MM.1S (cell line): ENCODE measurements around the gene GK2.

ENCODE experiments used
- DNase-seq: peaks from one replicate; pipeline ENCODE4 v3.0.0-alpha.2; 2015
- H2AFZ ChIP-seq: fragments of 300-600 bp; sonication (generic); 2 replicates; pipeline ENCODE4 v1.6.0; 2016; ENCODE audit warnings: antibody characterized with exemption, low read length
- H3F3A ChIP-seq: fragments of 300-600 bp; sonication (generic); 2 replicates; pipeline ENCODE4 v1.6.1; 2016; ENCODE audit warnings: mild to moderate bottlenecking, antibody characterized with exemption, low read length, moderate library complexity, mixed read lengths; ENCODE audit not compliant: insufficient read depth
- H3K27ac ChIP-seq: fragments of 300-600 bp; sonication (generic); 2 replicates; pipeline ENCODE4 v1.5.1; 2016; ENCODE audit warnings: mild to moderate bottlenecking, low read length
- H3K27me3 ChIP-seq: fragments of 300-600 bp; sonication (generic); replicated peaks from 2 replicates; pipeline ENCODE4 v1.6.0; 2016; ENCODE audit warnings: low read length; ENCODE audit not compliant: insufficient read depth
- H3K36me3 ChIP-seq: fragments of 300-600 bp; sonication (generic); replicated peaks from 2 replicates; pipeline ENCODE4 v1.6.1; 2016; ENCODE audit warnings: mild to moderate bottlenecking, low read length, mixed read lengths; ENCODE audit not compliant: insufficient read depth
- H3K4me1 ChIP-seq: fragments of 300-600 bp; sonication (generic); 2 replicates; pipeline ENCODE4 v1.6.1; 2016; ENCODE audit warnings: low read length, mixed read lengths
- H3K4me2 ChIP-seq: fragments of 300-600 bp; sonication (generic); 2 replicates; pipeline ENCODE4 v1.6.0; 2016; ENCODE audit warnings: low read depth, low read length
- H3K4me3 ChIP-seq: fragments of 300-600 bp; sonication (generic); 2 replicates; pipeline ENCODE4 v1.5.1; 2016; ENCODE audit warnings: low read length, mixed read lengths
- H3K79me2 ChIP-seq: fragments of 300-600 bp; sonication (generic); 2 replicates; pipeline ENCODE4 v1.6.1; 2016; ENCODE audit warnings: mixed run types, low read length, mixed read lengths
- H3K9ac ChIP-seq: fragments of 300-600 bp; sonication (generic); 2 replicates; pipeline ENCODE4 v1.6.1; 2016; ENCODE audit warnings: low read length, mixed read lengths
- H3K9me2 ChIP-seq: fragments of 300-600 bp; sonication (generic); replicated peaks from 2 replicates; pipeline ENCODE4 v1.6.1; 2016; ENCODE audit warnings: mild to moderate bottlenecking, low read length, mixed read lengths; ENCODE audit not compliant: insufficient read depth
- H3K9me3 ChIP-seq: fragments of 300-600 bp; sonication (generic); replicated peaks from 2 replicates; pipeline ENCODE4 v1.6.1; 2016; ENCODE audit warnings: mild to moderate bottlenecking, low read length, mixed read lengths; ENCODE audit not compliant: insufficient read depth
- H4K20me1 ChIP-seq: fragments of 300-600 bp; sonication (generic); 2 replicates; pipeline ENCODE4 v1.6.1; 2016; ENCODE audit warnings: mild to moderate bottlenecking, low read length, moderate library complexity, mixed read lengths; ENCODE audit not compliant: insufficient read depth
- CTCF ChIP-seq: fragments of 300-600 bp; sonication (generic); IDR thresholded peaks from 2 replicates; pipeline ENCODE4 v1.5.1; 2016; ENCODE audit warnings: antibody characterized with exemption, low read length, mixed read lengths
- EZH2 ChIP-seq: fragments of 300-600 bp; sonication (generic); optimal IDR thresholded peaks from 2 replicates; pipeline ENCODE3; 2017; ENCODE audit warnings: low read depth, mild to moderate bottlenecking, antibody characterized with exemption, low read length, mixed read lengths
- EZH2phosphoT487 ChIP-seq: fragments of 300-600 bp; sonication (generic); IDR thresholded peaks from 2 replicates; pipeline ENCODE4 v1.6.1; 2018; ENCODE audit warnings: antibody characterized with exemption, low read length

The GK2 gene

DNA sequence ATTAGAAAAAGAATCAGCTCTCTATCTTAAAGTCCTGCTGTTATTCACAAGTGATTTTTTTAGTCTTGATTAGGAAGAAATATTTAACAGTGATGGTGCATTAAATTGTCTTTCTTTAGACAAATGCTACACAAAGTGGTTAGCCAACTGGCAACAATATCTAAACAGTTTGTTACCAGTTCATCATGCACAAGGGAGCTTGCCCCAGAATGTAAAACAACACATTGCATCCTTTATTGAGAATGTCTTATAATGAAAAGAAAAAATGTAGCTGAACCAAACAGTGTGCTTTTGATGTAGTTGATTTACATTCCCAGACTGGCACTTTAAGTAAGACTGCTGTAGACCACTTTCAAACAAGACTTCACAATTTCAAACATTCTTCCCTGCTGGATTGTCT is 48.0 kb downstream of the GK2 start:
- H3K4me3 ChIP-seq, result no peak overlapping the region
- no peaks in the 10 kb centered on the region for H3F3A ChIP-seq
- H3K4me2 ChIP-seq, result no peak overlapping the region
- no peak for DNase-seq
- no peaks in the 10 kb centered on the region for H3K36me3 ChIP-seq
- H3K79me2 ChIP-seq, result no peaks in the 10 kb centered on the region
- H4K20me1 ChIP-seq, result no peaks in the 10 kb centered on the region
- no peaks in the 10 kb centered on the region for H3K9me3 ChIP-seq
- H3K9ac ChIP-seq, result no peak overlapping the region
- no peaks in the 10 kb centered on the region for H3K4me1 ChIP-seq
- no peaks in the 10 kb centered on the region for H3K9me2 ChIP-seq
- no peak overlapping the region for H2AFZ ChIP-seq
- TF ChIP-seq EZH2, result no peak
- no peak for TF ChIP-seq EZH2phosphoT487
- TF ChIP-seq CTCF, result no peak
- no peak overlapping the region for H3K27ac ChIP-seq
- no peaks in the 10 kb centered on the region for H3K27me3 ChIP-seq

DNA sequence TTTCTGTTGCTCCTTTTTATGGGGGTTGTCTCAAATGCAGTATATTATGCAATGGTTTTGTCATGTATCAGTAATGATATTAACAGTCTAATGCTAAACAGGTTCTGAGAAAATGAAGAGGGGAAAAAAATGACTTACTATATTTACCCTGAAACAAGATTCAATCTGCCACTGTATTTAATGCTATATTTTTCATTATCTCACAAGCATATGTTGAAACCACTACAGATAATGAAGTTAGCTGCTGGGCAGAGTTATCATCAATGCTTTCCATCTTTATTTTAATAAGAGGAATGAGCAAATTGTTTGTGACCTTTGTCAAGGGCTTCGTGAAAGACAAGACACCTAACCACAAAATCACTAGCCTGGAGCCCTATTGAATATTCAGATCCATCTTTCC is 49.6 kb downstream of the GK2 start:
- Histone ChIP-seq H3K36me3 (no peaks in the 10 kb centered on the region), H3K79me2 (no peaks in the 10 kb centered on the region), H3K9me2 (no peaks in the 10 kb centered on the region), H3K27ac (no peak overlapping the region), H3K9me3 (no peaks in the 10 kb centered on the region), H3K9ac (no peak overlapping the region), H4K20me1 (no peaks in the 10 kb centered on the region), H3K4me2 (no peak overlapping the region), H2AFZ (no peak overlapping the region), H3F3A (no peaks in the 10 kb centered on the region), H3K4me3 (no peak overlapping the region), H3K4me1 (no peaks in the 10 kb centered on the region), H3K27me3 (no peaks in the 10 kb centered on the region)
- no peak for DNase-seq
- TF ChIP-seq CTCF, result no peak
- TF ChIP-seq EZH2, result no peak
- no peak for TF ChIP-seq EZH2phosphoT487

GRCh38 chr4:79357365-79357764 is 50.7 kb downstream of the GK2 start:
- Histone ChIP-seq H3F3A (no peaks in the 10 kb centered on the region), H3K9ac (no peak overlapping the region)

More at GRCh38 chr4:79357365-79357764, 50.7 kb downstream of the GK2 start:
- Histone ChIP-seq H3K9me2 (no peaks in the 10 kb centered on the region), H3K4me3 (no peak overlapping the region), H3K27ac (no peak overlapping the region), H3K36me3 (no peaks in the 10 kb centered on the region), H4K20me1 (no peaks in the 10 kb centered on the region), H2AFZ (no peak overlapping the region), H3K9me3 (no peaks in the 10 kb centered on the region), H3K4me2 (no peak overlapping the region), H3K79me2 (no peaks in the 10 kb centered on the region), H3K27me3 (no peaks in the 10 kb centered on the region), H3K4me1 (no peaks in the 10 kb centered on the region)
- no peak for DNase-seq
- TF ChIP-seq CTCF (no peak), EZH2phosphoT487 (no peak), EZH2 (no peak)
